Measurements from ENCODE around the gene TEDC2.

GRCh38 chr16:2497695-2498484 is 38.0 kb downstream of the TEDC2 start:
- TF ChIP-seq, protein P1, sequence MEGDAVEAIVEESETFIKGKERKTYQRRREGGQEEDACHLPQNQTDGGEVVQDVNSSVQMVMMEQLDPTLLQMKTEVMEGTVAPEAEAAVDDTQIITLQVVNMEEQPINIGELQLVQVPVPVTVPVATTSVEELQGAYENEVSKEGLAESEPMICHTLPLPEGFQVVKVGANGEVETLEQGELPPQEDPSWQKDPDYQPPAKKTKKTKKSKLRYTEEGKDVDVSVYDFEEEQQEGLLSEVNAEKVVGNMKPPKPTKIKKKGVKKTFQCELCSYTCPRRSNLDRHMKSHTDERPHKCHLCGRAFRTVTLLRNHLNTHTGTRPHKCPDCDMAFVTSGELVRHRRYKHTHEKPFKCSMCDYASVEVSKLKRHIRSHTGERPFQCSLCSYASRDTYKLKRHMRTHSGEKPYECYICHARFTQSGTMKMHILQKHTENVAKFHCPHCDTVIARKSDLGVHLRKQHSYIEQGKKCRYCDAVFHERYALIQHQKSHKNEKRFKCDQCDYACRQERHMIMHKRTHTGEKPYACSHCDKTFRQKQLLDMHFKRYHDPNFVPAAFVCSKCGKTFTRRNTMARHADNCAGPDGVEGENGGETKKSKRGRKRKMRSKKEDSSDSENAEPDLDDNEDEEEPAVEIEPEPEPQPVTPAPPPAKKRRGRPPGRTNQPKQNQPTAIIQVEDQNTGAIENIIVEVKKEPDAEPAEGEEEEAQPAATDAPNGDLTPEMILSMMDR (IDR thresholded peaks at IDR 0.05): no peak
- no peak for TF ChIP-seq POLR2A (IDR thresholded peaks at IDR 0.05)
